Mesodermal cell (in vitro differentiated cells): Measurements from ENCODE around the gene PTPN1.
"Not testable (repeated sequence)": the region's sequence is repeated elsewhere in the genome, so short reads cannot be mapped to it uniquely, and the experiment has no call there.

Source experiments
- H3K27ac ChIP-seq: 2 replicates; pipeline ENCODE4 v1.7.0; 2013; ENCODE audit warnings: mild to moderate bottlenecking, low read depth, low read length, moderate library complexity; ENCODE audit not compliant: severe bottlenecking
- H3K36me3 ChIP-seq: 2 replicates; pipeline ENCODE4 v1.7.1; 2013; ENCODE audit warnings: mild to moderate bottlenecking, low read length, moderate library complexity; ENCODE audit not compliant: control insufficient read depth, insufficient read depth
- H3K4me1 ChIP-seq: one replicate; pipeline ENCODE4 v1.7.1; 2013; ENCODE audit warnings: mild to moderate bottlenecking, low read length; ENCODE audit not compliant: insufficient read depth, control insufficient read depth, poor library complexity, severe bottlenecking
- H3K4me3 ChIP-seq: 2 replicates; pipeline ENCODE4 v1.7.0; 2013; ENCODE audit warnings: low read length, control low read depth, mild to moderate bottlenecking; ENCODE audit not compliant: insufficient read depth, poor library complexity, severe bottlenecking; ENCODE audit errors: extremely low read depth
- H3K9me3 ChIP-seq: 2 replicates; pipeline ENCODE4 v1.7.1; 2013; ENCODE audit warnings: mild to moderate bottlenecking, low read length, moderate library complexity; ENCODE audit not compliant: control insufficient read depth
- WGBS, 2 experiments: methylation state at CpG; one replicate each; pipeline ENCODE4 v1.1.5; 2013; ENCODE audit warnings: missing lambda C conversion rate in 2 of 2; ENCODE audit not compliant: insufficient coverage in 2 of 2; 5-methylcytosine and 5-hydroxymethylcytosine counted together

PTPN1 gene

GRCh38 chr20:50536333-50536732, 26.1 kb downstream of the PTPN1 start:
- no CpG with 5 or more reads among the region's 4 CpGs for WGBS, 2 experiments
- Histone ChIP-seq H3K4me1 (peaks cover 12% of the 10 kb centered on the region), H3K27ac (no peak overlapping the region), H3K9me3 (no peaks in the 10 kb centered on the region), H3K4me3 (no peak overlapping the region), H3K36me3 (peaks cover 22% of the 10 kb centered on the region)

DNA sequence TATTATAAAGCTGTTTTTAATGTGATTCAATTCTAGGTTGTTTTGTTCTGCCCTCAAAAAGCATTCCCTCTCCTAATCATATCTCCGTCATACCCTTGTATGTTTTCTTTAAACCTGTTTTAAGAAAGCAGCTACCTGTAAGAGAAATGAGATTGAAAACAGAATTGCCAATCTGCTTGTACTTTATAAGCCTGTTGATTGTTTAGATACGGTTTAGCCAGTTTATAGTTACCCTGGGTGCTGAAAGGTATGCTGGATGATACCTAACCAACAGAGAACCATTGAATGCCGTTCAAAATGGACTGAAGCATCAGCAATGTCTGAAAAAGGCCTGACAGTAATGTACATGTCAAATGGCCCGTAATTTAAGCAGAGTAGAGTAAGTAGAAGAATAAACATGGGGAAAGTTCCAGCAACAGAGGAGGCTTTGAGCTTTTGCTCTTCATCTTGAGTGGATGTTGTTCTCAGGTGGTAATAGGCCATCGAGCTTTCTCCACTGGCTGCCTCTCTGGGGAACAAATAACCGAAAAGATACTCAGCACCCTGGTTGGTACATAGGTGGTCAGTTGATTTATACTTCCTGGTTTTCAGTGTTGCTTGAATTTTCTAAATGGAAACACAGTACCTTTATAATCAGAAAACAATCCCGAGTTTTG, 27.5 kb downstream of the PTPN1 start:
- H3K36me3 ChIP-seq, result peaks cover 27% of the 10 kb centered on the region
- WGBS, 2 experiments, result 100% methylated on average over 4 of the region's 7 CpGs
- H3K4me3 ChIP-seq, result no peak overlapping the region
- H3K9me3 ChIP-seq, result no peaks in the 10 kb centered on the region
- H3K4me1 ChIP-seq, result peaks cover 22% of the 10 kb centered on the region
- H3K27ac ChIP-seq, result no peak overlapping the region

DNA sequence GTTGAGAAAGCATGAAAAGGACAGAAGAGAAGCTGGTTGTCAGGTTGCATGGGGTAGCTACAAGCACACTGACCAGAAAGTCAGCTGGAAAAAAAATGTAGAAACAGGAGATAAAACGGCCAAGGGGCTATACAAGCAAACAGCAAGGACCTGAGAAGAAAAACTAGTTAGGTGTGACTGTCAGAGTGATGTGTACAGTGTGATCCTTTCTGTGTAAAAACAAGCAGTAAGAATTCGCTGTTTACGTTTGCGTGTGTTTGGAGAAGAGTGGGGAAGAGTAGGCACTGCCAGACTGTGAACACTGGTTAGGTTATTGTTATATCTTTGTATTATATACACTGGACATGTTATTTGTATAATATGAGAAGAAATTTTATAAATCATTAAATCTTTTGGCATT, 28.1 kb downstream of the PTPN1 start:
- H3K27ac ChIP-seq, result no peak overlapping the region
- peaks cover 24% of the 10 kb centered on the region for H3K36me3 ChIP-seq
- H3K4me3 ChIP-seq, result no peak overlapping the region
- H3K9me3 ChIP-seq, result no peaks in the 10 kb centered on the region
- peaks cover 22% of the 10 kb centered on the region for H3K4me1 ChIP-seq
- WGBS, 2 experiments, result 70 to 75% methylated on average over 1 of the region's 4 CpGs

GRCh38 chr20:50539798-50540197, 29.6 kb downstream of the PTPN1 start:
- H3K27ac ChIP-seq, H3K4me3 ChIP-seq, H3K9me3 ChIP-seq: not testable (repeated sequence)
- Histone ChIP-seq H3K4me1 (peaks cover 22% of the 10 kb centered on the region), H3K36me3 (peaks cover 28% of the 10 kb centered on the region)
- WGBS, 2 experiments, result 84 to 100% methylated on average over 3 of the region's 8 CpGs

- no peak overlapping the region for H3K4me3 ChIP-seq
- no peaks in the 10 kb centered on the region for H3K9me3 ChIP-seq
- peaks cover 22% of the 10 kb centered on the region for H3K4me1 ChIP-seq
- peak overlapping the region; percentile 95 for H3K27ac ChIP-seq
- peaks cover 23% of the 10 kb centered on the region for H3K36me3 ChIP-seq
- 93 to 98% methylated on average over 11 of the region's 14 CpGs for WGBS, 2 experiments
Observed at GRCh38 chr20:50540620-50541605, 30.7 kb downstream of the PTPN1 start.

- H3K9me3 ChIP-seq, result no peaks in the 10 kb centered on the region
- 93 to 96% methylated on average over 3 to 4 of the region's 5 CpGs for WGBS, 2 experiments
- H3K27ac ChIP-seq, result peak overlapping the region; percentile 95
- peaks cover 22% of the 10 kb centered on the region for H3K4me1 ChIP-seq
- H3K4me3 ChIP-seq, result no peak overlapping the region
- peaks cover 28% of the 10 kb centered on the region for H3K36me3 ChIP-seq
Observed at GRCh38 chr20:50541606-50542041, 31.4 kb downstream of the PTPN1 start.

- WGBS, 2 experiments, result 100% methylated on average over 3 of the region's 5 CpGs; no CpG with 5 or more reads in 1 of the 2 experiments
- Histone ChIP-seq H3K4me3 (no peak overlapping the region), H3K9me3 (no peaks in the 10 kb centered on the region), H3K36me3 (peaks cover 26% of the 10 kb centered on the region), H3K4me1 (peaks cover 22% of the 10 kb centered on the region), H3K27ac (no peak overlapping the region)
Observed at GRCh38 chr20:50543326-50543725, 33.1 kb downstream of the PTPN1 start.

- Histone ChIP-seq H3K4me1 (peaks cover 25% of the 10 kb centered on the region), H3K27ac (no peak overlapping the region), H3K36me3 (peaks cover 26% of the 10 kb centered on the region), H3K4me3 (no peak overlapping the region), H3K9me3 (no peaks in the 10 kb centered on the region)
- 90 to 94% methylated on average over 4 of the region's 5 CpGs for WGBS, 2 experiments
Observed at GRCh38 chr20:50545126-50545525, 34.9 kb downstream of the PTPN1 start.

DNA sequence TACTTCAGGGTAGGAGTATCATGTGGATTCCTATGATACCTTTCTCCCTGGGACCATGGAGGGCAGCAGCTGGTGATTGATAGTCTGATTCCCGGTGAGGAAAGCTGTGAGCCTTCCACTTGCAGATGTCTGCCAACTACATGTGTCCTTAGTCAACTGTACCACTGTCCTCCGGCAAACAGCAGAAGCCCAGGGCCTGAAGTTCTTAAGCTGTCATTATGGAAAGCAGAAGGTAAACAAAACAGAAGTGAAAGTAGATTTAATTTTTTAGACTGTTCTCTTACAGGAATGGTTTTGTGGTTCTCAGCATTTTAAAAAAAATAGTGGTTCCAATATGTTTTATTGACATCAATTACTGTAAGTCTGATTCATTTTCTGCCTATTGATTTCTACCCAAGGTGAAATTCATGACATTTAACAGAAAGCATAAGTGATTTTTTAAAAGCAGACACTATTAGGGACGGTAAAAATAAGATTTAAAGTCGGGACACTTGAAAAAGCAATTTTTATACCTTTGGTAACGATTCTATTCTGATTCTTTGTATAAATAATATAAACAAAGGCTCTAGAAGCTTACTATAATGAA, 36.6 kb downstream of the PTPN1 start:
- 95 to 100% methylated on average over 2 of the region's 5 CpGs for WGBS, 2 experiments
- H3K4me1 ChIP-seq, result peaks cover 14% of the 10 kb centered on the region
- H3K9me3 ChIP-seq, result no peaks in the 10 kb centered on the region
- H3K4me3 ChIP-seq, result no peak overlapping the region
- no peak overlapping the region for H3K27ac ChIP-seq
- peaks cover 24% of the 10 kb centered on the region for H3K36me3 ChIP-seq

DNA sequence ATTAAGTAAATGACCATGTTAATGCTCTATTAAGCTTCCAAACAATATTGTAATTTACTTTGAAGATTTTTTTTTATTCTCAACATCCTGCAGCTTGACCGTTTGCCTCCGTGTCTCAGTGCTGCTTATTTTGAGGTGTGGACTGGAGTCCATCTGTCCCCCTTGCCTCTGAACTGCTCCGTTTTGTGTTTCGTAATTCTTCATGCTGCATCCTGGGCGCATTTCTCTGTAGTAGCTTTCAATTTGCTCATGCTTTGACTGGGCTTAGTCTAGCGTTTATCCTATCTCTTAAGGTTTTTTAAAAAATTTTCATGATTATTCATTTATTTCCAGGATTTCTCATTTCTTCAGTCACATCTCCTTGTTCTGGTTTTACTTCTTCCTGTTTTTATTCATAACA, 37.8 kb downstream of the PTPN1 start:
- peaks cover 21% of the 10 kb centered on the region for H3K36me3 ChIP-seq
- no peaks in the 10 kb centered on the region for H3K9me3 ChIP-seq
- H3K4me3 ChIP-seq, result no peak overlapping the region
- H3K27ac ChIP-seq, result no peak overlapping the region
- 88 to 92% methylated on average over 4 to 5 of the region's 6 CpGs for WGBS, 2 experiments
- peaks cover 4% of the 10 kb centered on the region for H3K4me1 ChIP-seq
